Kidney epithelial cell (primary cell): ENCODE results near the gene ST8SIA4. TPM values are rescaled to one million over a fixed set of nuclear protein-coding genes. Genes with fewer than 3 reads are reported as not detected.

ENCODE experiments used
- DNase-seq: peaks from one replicate; pipeline ENCODE4 v3.0.0-alpha.2; 2010; ENCODE audit warnings: low read depth
- H3K27me3 ChIP-seq: 2 replicates; pipeline ENCODE4 v1.6.0; 2011; ENCODE audit warnings: low read length; ENCODE audit not compliant: control insufficient read depth, insufficient read depth
- H3K36me3 ChIP-seq: 2 replicates; pipeline ENCODE4 v1.5.1; 2011; ENCODE audit warnings: low read length; ENCODE audit not compliant: control insufficient read depth, insufficient read depth
- H3K4me3 ChIP-seq: 2 replicates; pipeline ENCODE4 v1.5.1; 2011; ENCODE audit warnings: low read depth, mild to moderate bottlenecking, control low read depth, low read length
- CTCF ChIP-seq: IDR thresholded peaks from 2 replicates; pipeline ENCODE4 v1.5.1; 2011; ENCODE audit warnings: mild to moderate bottlenecking, moderate library complexity, low read length, control low read depth, inconsistent platforms; ENCODE audit not compliant: insufficient read depth, poor library complexity, severe bottlenecking
- total RNA-seq: library from RNA; depleted of rRNA; stranded (reverse); fragments of >200 nt; gene quantifications from 2 replicates; pipeline ENCODE4 v1.2.3, GENCODE V29; 2015

The ST8SIA4 gene
- total RNA-seq, 1 donor from 2014 or later, result 2.3 TPM

- H3K36me3 ChIP-seq, result no peaks in the 10 kb centered on the region
- H3K27me3 ChIP-seq, result no peaks in the 10 kb centered on the region
- TF ChIP-seq CTCF, result no peak
- no peak overlapping the region for H3K4me3 ChIP-seq
- no peak for DNase-seq
Measured at GRCh38 chr5:100854591-100854990, 48.5 kb downstream of the ST8SIA4 start.

- Histone ChIP-seq H3K36me3 (no peaks in the 10 kb centered on the region), H3K27me3 (no peaks in the 10 kb centered on the region), H3K4me3 (no peak overlapping the region)
- DNase-seq, result no peak
- TF ChIP-seq CTCF, result no peak
Measured at GRCh38 chr5:100853582-100853981, 49.5 kb downstream of the ST8SIA4 start.

- no peak for TF ChIP-seq CTCF
- Histone ChIP-seq H3K27me3 (no peaks in the 10 kb centered on the region), H3K4me3 (no peak overlapping the region), H3K36me3 (no peaks in the 10 kb centered on the region)
- no peak for DNase-seq
Measured at GRCh38 chr5:100852988-100853449, 50.1 kb downstream of the ST8SIA4 start.

- no peak for TF ChIP-seq CTCF
- DNase-seq, result no peak
- H3K4me3 ChIP-seq, result no peak overlapping the region
Measured at GRCh38 chr5:100852051-100852450, 51.0 kb downstream of the ST8SIA4 start.

GRCh38 chr5:100846772-100847171 lies 56.3 kb downstream of the ST8SIA4 start:
- Histone ChIP-seq H3K36me3 (no peaks in the 10 kb centered on the region), H3K27me3 (no peaks in the 10 kb centered on the region), H3K4me3 (no peak overlapping the region)
- TF ChIP-seq CTCF, result no peak
- no peak for DNase-seq

More at GRCh38 chr5:100852051-100852450, 51.0 kb downstream of the ST8SIA4 start:
- no peaks in the 10 kb centered on the region for H3K36me3 ChIP-seq
- H3K27me3 ChIP-seq, result no peaks in the 10 kb centered on the region

- no peak for DNase-seq
- no peak for TF ChIP-seq CTCF
- Histone ChIP-seq H3K36me3 (no peaks in the 10 kb centered on the region), H3K27me3 (no peaks in the 10 kb centered on the region), H3K4me3 (no peak overlapping the region)
Measured at GRCh38 chr5:100842080-100842479, 61.0 kb downstream of the ST8SIA4 start.
